G401.6 (cell line): ENCODE data around the gene TRAM2.

ENCODE experiments used
- FAIRE-seq: peaks from 2 replicates; lab custom pipeline; 2012; peaks lifted over from hg19 to GRCh38; lab: Jason Lieb, UNC

The TRAM2 gene

DNA sequence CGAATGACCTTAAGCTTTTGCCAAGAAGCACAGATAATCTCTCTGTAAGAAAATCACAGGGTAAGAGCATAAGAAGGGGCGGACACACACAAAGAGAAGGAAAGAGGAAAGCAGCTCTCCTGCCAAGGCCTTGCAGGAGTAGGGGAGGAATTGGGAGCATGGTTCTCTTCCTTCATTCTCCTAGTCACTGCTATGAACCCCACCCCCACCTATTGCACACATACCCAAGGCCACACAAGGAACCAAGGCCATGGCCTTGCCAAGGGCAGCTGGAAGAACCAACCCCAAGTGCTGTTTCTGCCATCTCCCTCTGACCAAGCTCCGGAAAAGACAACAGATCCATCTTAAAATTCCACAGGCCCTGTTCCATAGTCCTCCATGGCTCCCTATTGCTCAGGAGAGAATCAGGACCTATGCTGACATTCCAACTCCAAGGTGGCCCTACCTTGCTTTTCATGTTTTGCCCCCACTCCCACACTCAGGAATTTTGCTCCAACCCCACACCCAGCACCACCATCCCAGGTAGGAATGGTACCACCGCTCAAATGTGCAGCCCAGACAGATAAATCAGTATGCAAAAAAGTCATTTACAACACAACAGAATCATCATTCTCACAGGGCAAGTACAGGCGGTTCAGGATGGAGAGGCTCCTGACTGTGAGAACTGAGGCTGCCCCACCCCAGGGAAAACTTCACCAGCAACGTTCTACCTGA is 31.3 kb downstream of the TRAM2 start:
- FAIRE-seq, result no peak

DNA sequence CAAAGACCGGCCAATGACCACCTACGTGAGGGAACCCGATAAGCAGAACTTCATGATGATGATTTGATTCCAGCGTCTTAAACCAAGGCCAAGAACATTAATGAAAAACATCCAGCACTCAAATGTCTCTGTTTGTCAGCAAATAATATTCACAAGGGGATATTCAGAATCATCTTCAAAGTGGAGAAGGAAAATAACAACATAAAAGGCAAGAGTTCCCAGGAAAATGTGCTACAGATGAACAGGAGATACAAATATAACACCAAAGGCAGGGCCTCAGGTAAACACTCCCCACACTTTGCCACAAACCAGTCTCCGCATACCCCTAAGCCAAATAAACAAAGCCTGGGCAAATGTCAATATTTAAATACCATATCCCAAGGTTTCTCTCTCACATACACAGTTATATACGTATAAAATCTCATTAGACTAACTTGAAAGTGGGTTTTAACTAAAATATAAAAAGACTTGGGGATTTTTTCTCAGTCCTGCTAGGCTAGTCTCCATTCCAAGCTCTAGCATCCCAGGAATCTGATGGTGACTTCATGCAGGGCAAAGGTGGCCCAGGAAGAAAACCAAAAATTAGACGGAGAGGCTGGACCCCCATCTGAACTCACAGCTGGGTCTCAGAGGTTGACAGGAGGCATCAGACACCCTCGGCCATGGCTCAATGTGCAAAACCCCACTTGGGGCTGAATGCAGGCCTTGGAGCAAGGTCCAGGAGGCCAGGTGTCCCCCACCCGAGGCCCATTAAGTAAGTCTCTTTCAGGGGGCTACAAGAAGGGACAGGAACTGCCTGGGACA is 32.1 kb downstream of the TRAM2 start:
- FAIRE-seq, result no peak

DNA sequence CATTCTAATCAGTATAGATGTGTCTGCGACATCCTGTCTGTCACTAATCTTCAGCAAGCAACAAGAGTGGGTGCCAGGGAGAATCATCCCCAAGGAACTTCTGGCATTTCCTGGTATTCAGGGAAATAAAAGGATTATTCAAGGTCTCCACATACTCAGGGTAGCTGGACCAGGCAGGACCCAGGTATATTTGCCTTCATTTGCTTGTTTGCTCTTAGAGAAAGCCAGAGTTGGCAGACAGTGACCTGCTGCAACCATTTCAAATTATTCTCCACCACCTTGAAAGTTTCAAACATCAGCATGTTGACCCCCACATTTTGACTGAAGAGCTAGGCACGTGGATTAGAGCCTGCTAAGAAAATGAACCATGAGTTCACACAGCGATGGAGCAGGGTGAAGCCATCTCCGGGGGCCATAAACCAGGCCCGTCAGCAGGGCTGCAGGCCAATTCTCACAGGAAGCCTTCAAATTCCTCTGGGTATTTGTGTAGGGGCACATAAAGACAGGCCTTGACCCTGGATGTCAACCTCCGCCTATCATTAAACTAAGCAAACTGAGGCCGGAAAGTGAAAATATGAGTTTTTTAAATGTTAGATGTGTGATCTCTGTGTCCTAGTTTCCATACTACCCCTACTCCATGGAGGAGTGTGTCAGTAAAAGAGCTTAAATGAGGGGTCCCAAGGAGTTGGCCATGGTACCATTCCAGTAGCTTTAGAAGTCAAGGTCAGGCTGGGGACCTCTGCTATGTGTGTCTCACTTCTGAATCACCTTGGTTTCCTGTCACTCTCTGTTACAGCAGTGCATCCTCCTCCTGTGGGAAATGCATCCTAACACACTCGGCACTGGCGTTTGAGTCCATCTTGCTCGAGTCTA is 32.9 kb downstream of the TRAM2 start:
- FAIRE-seq, result no peak

DNA sequence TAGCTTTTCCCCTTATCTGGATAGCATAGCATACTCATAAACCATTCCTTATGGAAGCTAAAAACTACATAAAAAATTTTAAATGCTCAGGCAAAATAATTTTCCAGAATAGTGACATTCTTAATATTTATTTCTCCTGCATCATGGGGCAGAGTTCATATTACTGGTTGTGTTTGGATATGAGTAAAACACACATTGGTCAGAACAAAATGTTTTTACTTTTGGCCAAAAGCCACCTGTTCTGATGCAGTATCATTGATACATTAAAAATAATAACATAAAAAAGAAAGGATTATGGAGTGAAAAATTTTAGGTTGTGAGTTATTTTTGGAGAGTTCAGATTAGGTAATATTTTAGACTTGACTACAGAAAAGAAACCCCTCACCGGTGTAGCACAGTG is 33.6 kb downstream of the TRAM2 start:
- FAIRE-seq, result no peak

DNA sequence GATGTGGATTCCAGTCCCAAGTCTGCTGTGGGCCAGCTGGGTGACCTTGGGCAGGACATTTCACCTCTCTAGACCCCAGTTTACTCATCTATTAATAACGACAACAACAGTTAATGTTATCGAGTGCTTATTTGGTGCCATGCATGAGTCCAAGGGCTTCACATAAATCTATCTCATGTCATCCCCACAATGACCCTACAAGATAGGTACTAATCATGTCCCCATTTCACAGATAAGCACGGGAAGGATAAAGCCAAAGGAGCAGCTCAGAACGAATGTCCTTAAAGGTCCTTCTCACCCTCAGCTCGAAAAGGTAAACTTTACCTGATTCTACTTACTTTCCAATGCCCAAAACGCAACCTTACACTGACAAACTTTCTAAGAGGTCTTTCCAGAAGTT is 35.7 kb downstream of the TRAM2 start:
- FAIRE-seq, result no peak

DNA sequence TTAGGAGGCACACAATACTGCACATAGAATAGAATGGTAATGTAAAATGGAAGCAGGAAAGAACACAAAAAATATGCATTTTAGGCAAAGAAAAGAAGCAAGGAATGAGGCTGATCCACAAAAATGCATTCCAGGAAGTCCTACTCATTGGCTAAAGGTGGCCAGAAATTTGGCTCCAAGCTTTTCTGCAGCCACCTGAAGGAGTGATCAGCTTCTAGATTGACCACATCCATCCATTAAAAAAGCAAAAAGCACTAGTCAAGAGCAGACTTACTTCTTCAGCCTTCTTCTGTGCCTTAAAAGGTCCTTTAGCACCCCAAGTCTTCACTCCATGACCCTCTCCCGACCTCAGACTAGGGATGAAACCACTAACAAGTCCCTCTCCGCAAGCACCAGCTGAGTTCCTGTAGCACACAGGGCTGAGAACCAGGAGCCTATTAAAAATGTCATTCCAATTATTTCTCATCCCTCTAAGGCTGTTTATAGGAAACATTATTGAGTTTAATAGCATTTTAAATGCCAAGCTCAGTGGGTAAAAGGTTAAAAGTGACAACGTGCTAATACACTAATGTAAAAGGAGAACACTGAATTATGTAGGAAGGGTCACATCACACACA is 36.5 kb downstream of the TRAM2 start:
- FAIRE-seq, result no peak

DNA sequence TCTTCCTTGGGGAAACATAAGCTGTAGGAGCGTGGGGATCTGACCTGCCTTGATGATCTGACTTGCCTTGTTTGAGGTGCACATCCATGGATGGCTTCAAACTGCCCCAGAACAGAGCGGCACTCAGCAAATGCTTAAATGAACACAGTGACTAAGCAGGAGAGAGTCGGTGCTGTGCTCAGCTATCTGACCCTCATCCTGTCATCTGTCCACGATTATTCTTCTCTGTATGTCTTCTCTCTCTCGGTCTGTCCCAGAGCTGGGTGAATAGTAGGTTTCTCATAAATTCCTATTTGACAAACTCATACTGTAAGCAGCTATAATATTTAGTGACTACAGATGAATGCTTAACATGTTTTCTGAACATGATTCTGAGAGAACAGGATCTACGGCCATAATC is 37.3 kb downstream of the TRAM2 start:
- FAIRE-seq, result no peak

DNA sequence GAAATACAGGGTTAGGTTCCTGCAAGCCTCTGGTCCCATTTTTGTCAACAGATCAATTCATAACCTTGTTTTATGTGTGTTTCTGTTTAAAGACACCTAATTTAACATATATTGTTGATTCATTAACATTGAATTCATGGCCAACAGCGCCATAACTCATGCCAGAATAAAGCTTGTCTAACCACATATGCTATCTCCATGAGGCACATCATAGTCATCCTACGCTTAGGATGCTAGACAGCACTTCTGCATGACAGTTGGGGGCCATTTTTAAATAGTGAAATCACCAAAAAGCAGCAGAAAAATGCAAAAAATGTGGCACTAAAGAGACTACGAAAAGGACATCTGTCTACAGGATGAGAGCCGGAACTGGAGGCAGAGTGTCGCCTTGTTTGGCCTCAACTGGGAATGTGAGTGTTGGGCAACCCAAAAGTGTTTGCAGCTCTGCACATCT is 37.9 kb downstream of the TRAM2 start:
- FAIRE-seq, result no peak

DNA sequence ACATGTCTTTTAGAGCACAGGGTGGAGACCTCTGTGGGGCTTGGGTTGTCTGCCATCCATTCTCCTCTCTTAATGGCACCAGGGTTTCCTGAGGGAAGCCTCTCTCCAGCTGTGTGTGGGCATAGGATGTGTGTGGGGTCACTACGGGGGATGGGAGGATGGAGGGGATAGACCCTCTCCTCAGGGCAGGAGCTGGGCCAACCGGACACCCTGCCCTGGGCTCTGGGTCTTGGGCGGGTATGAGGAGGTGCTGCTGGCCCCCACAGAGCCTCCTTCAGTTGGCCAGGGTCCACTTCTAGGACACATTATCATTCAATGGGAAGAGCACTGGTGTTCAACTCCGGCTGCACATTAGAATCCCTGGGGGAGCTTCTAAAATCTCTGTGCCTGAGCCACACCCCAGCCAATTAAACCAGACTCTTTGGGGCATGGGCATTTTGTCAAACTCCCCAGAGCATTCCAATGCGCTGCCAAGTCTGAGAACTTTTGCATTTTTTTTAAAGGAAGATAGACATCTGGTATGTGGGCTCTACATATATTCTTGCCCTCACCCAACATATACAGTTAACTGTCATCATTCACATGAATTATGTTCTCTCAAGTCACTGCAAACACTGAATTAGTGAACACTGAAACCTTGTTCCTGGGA is 38.5 kb downstream of the TRAM2 start:
- no peak for FAIRE-seq

DNA sequence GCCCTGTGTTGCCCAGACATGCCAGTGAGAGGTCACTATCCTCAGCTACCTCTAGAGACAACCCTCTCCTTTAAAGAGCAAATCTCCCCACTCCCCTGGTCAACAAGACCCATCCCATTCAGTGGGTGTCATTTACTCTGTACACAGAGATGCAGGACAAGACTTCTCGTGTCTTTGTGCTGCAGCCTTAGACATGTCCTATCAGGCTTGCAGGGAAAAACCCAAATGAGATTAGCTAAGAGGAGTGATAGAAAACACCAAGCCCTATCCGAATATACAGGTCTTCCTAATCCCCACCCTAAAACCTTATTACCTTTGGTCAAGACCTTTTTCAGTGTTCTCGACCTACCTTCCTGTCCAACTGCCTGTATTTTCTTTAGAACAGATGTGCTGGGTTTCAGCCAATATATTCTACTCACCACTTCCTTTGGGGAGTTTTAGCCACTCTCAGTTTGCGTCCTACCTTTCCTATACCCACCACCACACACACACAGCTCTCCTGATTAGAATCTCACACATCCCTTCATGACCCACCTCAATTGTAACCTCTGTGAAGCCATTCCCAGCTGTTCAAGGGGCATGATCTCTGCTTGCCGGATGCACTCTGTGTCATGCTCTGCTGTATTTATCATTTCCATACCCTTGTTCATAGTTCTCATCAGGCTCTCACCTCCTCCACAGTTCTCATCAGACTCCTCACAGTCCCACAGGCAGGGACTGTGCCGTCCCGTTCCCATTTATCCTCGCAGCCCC is 39.7 kb downstream of the TRAM2 start:
- no peak for FAIRE-seq

DNA sequence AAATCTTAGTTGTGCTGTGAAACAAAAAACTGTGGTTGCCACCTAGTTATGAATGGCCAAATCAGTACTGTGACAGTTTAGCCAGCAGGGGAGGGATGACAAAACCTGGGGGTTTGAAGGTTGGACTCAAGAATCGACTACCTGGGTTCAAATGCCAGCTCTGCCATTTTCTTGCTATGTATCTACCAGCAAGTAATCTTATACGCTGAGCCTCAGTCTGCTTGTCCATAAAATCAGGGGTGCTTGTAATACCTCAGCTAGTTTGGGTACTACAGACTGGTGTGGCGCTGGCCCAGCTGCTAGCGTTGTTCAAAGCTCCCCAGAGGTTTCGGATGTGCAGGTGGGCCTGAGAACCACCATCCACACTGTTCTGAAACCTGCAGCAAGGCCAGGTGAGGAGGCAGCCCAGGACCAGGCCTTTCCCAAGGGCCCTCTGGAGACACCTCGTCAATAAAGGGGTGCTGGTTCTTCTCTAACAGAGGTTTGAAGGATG is 40.4 kb downstream of the TRAM2 start:
- no peak for FAIRE-seq

DNA sequence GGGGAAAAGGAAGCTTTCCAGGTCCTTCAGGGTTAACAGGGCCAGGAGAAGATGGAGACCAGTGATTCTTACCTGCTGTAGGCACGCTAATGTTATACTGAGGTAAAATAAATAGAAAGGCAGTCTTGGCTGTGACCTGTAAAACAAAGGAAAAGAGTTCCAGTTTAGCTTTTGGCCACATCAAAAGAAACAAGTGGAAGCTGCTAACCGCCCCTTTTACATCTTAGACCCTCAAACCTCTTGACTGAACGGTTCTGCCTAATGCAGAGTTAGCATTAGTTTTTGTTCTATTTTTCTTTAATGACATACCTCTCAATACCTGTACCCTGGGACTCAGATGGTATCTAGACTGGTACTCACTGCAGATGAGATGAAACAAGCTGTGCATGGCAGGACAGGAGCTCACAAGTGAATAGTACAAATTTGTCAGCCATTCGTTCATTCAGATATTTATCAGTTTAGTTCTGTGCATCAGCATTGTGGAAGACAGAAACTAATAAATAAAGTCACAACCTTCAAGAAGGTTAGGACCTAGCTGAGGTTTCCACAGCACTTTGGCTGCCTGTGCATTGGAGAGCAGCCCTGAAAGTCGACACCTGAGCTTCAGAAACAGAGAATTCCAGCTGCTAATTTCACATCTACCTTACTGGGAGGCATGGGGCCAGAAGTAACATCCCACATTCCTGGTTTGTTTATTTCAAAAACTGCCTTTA is 41.0 kb downstream of the TRAM2 start:
- FAIRE-seq, result no peak

DNA sequence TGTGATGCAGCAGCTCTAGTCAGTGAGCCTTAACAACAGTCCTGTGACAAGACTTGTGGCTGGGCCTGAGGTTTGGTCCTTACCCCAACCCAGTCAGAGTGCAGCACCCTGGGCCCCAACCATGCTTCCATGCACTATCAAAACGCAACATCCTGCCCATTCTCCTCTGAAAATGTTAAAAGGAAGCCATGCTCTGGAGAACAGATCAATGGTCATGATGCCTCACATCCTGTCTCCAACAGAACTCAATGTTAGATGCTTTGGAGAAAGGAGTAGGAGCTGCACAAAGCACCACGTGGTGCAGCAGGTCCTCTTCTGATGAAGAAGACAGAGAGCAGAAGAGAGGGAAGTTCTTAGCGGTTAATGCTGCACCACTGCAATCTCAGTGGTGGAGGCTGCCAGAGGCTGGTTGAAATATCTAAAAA is 41.9 kb downstream of the TRAM2 start:
- FAIRE-seq, result no peak

DNA sequence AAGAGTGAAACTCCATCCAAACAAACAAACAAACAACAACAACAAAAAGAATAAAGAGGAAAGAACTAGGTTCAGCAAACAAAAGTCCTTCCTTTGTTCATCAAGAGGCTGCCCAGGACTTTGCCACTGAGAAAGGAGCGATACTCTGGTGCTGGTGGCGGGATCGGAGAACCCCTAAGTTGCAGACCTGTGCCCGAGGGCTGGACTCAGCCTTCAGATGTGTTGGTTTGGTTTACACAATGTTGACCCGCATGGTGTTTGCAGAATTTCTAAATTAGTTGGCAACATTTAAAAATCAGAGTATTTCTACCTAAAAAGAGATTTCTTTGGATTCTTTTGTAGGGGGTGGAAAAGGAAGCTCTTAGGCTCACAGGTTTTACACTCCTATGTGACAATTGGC is 42.5 kb downstream of the TRAM2 start:
- no peak for FAIRE-seq

DNA sequence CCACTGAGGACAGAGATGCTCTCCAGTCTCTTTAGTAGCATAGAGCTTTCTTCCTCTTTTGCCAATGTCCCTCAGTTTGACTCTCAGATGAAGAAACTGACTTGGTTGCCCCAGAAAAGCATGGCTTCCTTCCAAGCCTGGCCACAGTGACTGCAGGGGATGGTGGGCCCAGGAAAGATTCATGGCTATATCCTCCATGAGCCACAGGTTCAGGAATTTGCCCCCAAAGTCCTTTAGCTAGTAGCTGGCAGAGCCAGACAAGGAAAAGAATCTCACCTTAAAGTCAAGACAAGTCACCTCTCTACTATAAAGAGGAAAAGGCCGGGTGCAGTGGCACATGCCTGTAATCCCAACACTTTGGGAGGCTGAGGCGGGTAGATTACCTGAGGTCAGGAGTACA is 43.4 kb downstream of the TRAM2 start:
- no peak for FAIRE-seq

DNA sequence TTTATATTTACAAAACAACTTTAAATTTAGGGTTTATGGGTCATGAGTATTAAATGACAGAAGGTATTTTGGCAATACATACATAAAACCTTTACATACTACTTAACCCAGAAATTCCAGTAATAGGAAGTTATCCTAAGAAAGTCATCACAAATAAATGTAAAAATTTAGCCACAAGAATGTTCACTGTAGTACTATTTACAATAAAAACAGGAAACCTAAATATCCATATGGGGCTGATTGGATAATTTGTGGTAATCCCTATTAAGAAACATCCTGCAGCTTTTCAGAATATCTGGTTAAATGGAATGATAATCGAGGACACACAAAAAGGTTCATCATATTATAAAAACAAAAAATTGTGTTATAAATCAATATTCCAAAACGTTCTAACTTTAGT is 44.4 kb downstream of the TRAM2 start:
- FAIRE-seq, result no peak

DNA sequence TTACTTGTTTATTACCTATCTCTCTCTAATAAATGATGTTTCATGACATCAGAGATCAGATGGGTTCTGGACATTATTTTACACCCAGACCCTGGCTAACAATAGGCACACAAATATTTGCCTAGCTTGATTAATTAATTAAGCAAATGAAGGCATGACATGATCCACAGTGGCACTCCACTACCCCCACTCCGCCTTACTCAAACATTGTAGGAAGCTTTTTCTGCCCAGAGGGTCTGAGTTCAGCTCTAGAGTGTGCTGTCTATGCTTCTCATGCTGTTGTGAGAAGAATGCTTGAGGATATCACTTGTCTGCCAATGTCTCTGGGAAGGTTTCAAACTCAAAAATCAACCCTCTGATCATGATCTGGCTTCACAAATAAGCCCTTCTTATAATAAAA is 45.0 kb downstream of the TRAM2 start:
- FAIRE-seq, result no peak

DNA sequence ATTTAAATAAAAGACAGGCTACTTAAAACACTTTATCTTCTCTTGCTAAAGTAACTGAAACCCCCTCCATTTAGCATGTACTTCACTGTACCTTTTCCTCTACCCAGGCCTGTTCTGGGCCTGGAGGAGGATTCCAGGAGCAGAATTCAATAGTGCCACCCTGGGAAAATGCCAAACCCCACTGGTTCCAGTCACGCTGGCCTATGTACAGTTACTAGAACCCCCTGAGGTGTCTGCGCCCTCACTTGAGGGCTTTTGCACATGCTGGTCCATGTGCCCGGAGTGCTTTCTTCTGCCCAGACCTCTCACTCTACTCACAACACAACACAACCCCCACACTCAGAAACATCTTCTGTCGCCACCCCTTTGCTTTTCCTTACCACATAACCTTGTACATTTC is 45.5 kb downstream of the TRAM2 start:
- no peak for FAIRE-seq

DNA sequence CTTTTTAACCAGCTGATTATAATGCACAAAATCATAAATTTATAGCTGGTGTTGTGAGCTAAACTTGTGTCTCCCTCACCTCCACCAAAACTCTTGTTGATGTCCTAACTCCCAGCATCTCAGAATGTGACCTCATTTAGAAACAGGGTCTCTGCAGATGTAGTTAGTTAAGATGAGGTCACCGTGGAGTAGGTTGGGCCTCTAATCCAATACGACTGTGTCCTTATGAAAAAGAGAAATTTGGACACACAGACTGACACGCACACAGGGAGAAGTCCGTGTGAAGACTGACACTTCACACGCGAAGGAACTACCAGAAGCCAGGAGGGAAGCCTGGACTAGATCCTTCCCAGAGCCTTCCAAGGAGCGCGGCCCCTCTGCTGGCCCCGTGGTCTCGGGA is 46.5 kb downstream of the TRAM2 start:
- no peak for FAIRE-seq

DNA sequence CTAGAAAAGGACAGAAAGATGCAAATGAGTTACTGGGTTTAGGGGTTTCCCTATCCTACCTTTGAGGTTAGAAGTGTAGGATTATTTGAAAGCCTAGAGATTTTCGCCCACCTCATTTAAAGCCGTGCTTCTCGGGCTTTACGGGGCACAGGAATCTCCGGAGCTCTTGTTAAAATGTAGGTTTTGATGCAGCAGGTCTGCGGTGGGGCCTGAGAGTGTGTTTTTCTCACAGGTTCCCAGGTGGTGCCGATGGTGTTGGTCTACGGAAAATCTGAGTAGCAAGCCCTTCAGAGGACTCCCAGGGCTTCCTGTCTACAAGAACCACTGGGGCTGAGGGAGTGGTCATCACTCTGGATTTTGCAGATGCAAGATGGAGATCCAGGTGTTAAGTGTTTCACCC is 47.5 kb downstream of the TRAM2 start:
- no peak for FAIRE-seq
